Measurements from ENCODE around the gene GALNT18.
"Not testable (repeated sequence)": the region's sequence is repeated elsewhere in the genome, so short reads cannot be mapped to it uniquely, and the experiment has no call there.

Gene GALNT18

DNA sequence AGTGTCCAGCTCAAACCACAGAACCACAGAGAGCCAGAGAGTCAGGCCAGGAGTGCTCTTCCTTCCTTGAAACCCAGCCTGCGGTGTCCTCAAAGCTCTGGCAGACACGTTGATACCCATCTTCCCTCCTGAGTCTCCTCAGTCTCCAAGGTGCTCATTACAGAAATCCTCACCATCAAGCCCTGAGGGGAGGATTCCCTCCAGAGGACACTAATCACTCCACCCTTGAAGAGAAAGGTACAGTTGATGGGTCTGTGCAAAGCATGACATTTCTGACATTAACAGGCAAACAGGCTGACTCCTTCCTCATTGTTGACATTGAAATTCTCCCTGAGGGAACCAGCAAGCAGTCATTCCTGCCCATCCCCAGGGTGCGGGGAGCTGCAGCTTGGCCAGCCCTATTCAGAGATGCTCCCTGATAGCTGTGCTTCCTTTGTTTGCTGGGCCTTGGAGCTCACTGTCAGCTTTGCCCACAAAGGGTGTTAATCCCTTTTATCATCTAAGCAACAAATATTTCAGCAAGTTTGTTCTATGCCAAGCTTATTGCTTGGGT lies 167.1 kb downstream of the GALNT18 start:
- DNase-seq = no peak

DNA sequence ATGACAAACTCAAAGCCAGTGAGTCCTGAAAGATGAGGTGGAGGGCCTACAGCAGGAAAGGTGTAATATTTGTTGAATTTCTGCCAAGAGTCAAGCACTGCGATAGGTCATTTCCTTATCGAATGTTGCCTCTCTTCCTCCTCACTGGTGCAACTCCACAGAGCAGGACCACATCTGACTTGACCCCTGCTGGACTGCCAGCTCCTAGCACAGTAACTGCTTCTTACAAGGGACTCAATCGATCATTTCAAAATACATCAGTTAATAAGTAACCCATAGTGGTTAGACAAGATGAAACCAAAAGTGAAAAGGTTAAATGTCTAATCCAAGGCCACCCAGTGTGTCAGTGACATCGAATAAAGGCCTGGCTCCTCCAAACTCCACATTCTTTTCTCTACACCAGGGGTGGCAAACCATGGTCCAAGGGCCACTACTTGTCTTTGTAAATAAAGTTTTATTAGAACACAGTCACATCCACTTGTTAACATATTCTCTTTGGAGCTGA lies 170.3 kb downstream of the GALNT18 start:
- DNase-seq = no peak

DNA sequence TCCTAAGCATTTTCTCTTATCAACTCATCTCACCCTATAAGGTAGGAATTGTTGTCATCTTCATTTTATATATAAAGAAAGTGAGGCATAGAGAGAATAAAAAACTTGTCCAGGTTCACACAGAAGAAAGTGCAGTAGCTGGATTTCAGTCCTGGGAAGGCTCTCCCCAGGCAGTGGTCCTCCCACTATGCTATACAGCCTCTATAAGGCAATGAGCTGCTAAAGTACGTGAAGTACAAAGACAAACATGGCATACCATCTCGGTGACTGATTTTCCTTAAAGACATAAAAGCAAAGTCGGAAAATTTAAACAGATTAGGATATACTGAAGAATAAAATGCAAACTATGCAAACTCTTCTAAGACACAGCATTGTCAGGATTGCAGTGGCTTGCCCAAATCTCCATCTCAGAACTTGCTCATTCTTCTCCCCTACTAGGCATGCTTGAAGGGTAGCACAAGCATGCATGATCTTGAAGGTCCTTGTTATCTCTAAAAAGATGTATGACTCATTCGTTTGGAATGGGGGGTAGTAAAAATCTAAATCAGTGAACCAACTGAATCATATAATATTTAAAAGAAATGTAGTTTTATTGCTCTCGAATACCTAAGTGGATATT lies 171.0 kb downstream of the GALNT18 start:
- DNase-seq = no peak

DNA sequence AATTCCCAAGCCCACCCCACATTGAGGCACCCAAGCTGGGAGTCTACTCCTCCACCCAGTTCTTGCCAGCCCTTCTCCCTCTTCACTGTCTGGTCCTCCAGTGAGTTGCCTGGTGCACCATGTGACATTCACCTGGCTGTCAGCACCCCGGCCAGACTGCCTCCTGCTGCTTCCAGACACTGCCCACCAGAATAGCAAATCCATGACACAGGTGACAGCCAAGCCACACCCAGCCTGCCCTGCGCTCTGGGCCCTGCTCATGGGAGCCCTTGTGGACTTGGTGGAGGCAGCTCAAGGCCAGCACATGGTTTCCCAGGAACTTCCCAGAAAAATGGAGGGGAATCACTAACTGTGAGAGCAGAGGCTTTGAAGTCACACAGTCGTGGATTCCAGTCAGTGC lies 172.5 kb downstream of the GALNT18 start:
- no peak for DNase-seq

DNA sequence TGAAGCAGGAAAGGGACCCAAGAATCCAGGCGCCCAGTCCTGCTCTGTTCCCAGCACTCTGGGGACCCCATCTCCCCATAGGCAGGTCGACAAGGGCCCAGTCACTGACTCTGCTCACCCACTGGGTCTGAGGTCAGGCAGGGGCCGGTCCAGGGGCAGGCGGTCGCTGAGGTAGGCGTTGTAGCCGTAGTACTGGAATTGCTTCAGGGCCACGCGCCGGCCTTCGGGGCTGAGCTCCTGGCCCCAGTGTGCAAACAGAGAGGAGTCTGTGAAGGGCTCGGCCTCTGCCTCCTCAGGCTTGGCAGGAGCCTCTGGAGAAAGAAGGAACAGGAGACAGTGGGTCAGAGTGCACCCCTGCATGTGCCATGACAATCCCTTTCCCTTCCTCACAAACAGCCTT lies 173.2 kb downstream of the GALNT18 start:
- no peak for DNase-seq

DNA sequence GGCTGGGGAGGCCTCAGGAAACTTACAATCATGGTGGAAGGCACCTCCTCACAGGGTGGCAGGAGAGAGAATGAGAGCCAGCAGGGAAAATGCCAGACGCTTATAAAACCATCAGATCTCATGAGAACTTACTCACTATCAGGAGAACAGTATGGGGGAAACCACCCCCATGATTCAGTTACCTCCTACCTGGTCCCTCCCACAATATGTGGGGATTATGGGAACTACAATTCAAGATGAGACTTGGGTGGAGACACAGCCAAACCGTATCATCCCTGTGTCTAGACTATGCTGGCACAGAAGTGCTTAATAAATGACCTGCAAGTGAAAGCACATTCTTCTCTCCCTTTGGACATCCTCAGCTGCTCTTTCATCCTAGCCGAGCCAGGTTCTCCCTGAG lies 174.2 kb downstream of the GALNT18 start:
- DNase-seq = not testable (repeated sequence)

DNA sequence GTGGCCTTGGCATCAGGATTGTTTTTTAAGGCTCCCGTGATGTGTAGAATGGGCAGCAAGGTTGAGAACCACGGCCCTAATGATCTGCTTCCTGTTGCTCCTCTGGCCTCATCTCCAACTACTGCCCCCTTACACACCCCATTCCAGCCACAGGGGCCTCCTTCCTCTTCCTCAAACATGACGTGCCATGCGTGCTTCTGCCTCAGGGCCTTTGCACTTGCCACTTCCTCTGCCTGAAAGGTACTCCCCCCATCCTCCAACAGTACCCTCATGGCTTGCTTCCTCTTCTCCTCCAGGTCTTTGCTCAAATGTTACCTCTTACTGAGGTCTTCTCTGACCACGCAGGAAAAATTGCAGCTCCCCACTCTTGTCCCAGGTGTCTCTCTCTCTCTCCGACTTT lies 174.8 kb downstream of the GALNT18 start:
- no peak for DNase-seq

DNA sequence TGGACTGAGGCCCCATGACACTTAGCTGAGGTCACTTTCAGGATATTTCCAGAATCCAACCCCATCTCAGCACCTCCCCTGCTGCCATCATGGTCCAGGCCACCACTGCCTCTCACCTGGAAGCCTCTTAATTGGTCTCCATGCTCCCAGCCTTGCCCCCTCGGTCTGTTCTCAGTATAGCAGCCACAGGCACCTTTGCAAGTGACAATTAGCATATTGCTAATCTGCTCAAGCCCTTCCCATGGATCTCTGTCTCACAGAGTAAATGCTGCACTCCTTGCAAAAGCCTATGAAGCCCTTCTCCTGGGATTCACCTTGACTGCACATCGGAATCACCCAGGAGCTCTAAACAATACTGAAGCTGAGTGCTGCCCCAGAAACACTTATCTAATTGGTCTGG lies 175.2 kb downstream of the GALNT18 start:
- DNase-seq = no peak

DNA sequence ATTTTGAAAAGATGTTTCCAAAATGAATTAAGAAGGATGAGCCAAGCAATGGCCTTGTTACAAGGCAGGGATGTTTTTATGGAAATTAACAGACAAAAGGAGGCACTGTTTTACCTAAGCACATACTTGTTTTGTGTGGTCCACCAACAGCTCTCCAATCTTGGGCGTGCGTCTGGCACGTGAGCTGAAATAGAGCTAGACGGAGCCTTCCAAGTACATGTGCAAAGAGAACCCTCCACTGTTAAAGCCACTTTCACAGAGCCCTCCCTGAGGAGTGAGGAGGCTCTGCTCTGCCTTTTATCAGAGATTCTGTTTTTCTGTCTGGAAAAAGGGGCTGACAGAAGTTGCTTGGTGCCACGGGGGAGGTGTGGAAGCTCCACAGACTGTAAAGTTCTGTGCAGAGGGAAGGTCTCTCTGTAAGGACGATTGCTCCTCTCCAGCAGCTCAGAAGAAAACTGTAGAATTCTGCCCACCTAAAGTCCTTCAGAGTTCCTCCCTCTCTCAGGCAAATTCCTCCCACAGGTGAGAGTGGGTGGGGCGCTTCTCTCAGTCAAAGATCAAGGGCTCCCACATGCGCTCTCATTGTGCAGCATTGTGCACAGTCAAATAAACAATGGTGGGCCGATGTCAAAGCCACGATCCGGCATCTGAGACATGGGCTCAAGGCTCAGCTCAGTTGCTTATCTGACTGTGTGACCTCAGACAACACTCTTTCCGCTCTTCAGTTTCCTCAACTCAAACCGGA lies 176.2 kb downstream of the GALNT18 start:
- no peak for DNase-seq

DNA sequence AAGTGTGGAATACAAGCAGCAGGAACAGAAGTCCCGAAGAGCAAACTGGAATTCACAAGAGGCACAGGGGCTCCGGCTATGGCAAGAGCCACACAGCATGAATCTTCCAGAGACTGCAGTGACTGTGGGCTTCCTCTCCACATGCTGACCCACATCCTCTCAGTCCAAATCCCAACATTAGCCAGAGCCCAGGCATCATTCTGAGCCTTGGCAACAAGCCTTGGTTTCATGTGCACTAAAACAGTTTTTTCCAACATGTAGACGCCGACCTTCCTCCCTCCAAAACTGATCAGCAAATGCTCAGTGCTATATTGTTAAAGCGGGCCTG lies 177.0 kb downstream of the GALNT18 start:
- DNase-seq = no peak

DNA sequence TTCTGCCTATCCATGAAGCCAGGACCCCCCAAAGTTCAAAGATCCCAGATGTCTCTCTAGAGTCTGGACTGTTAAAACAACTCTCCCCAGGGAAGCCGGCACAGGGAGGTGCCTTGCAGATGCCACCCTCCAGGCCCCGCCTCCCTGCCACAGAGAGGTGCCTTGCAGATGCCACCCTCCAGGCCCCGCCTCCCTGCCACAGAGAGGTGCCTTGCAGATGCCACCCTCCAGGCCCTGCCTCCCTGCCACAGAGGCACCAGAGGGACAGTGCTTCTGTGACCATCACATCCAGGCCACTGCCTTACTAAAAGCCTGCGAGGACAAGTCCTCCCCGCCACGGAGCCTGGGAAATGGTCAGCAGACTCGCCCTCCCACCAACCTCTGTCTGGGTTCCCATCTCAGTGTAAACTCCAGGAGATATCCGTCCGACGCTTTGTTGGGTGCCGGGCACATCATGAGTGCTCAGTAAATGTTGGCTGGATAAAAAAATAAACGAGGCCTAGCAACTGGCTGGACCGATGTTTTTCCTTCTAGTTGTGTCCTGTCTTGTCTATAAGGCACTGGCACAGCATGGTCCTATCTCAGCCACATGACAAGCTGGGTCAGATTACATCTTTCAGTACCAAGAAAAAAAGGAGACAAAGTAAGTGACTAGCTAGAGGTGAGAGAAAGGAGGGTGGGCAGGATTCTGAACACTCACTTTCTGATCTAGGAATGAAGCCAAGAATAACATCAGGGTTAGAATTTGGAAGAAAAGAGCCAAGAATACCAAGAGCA lies 177.6 kb downstream of the GALNT18 start:
- DNase-seq = no peak

DNA sequence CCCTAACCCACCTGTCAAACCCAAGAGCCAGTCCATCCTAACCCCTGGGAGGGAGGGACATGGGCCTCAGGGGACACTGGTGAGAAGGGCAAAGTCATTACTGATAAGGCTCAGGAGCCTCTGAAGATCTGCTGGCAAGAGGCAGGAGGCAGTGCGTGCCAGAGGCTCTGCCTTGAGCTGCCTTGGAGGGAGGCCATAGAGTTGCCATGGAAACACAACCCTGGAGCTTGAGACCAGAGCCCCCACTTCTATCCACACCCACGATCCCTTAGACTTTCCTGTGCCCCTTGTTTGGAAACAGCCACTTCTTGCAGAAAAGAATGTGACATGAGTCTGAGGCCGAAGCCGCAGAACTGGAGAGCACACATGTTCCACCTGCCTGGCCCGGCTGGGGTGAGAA lies 179.0 kb downstream of the GALNT18 start:
- no peak for DNase-seq

DNA sequence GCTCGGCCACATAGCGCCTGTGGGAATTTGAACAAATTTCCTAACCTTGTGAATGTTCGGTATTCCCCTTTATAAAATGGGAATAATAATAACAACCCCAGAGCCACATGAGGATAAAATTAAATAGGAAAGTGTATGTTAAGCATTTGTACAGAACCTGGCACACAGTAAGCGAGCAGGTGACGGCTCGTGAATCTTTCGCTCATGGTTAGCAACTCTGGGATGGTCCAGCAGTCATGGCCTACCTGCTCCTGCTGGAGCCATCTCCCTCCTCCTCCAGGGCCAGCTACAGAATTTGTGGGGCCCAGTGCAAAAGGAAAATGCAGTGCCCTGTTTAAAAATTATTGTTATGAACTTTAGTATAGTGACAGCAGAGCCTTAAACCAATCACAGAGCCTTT lies 180.3 kb downstream of the GALNT18 start:
- no peak for DNase-seq

DNA sequence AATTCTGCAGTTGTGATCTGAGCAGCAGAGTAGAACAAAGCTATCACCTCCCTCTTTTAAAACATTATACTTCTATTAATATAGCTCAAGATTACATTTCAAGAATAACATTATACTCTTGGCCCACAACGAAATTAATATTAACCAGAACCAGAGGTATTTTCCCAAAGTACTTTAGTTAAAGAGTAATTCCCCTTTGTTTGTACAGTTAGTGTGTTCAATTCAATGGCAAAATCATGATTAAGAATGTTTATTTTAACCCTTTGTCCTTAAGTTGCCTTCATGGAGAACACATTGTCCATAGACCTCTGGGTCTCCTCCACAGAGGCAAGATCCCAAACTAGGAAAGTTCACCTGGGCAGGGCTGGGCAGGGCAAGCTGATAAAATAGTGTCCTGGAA lies 180.7 kb downstream of the GALNT18 start:
- no peak for DNase-seq

DNA sequence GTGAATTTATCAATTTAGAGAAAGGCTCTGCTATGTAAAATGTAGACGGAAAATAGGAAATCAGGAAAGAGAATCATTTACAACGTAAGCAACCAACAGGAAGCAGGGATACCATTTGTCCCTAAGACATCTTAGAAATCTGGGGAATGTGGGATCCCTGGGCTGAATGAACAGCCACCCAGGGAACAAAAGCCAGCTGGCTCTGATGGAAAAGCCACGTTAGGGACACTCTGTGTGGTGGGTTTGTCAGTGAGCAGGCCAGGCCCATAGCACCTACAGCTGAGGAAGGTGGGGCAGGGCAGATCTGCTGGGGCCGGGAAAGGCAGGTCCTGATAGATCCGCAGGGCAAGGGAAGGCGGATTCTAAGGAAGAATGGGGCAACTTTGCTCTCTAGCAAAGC lies 181.7 kb downstream of the GALNT18 start:
- no peak for DNase-seq

DNA sequence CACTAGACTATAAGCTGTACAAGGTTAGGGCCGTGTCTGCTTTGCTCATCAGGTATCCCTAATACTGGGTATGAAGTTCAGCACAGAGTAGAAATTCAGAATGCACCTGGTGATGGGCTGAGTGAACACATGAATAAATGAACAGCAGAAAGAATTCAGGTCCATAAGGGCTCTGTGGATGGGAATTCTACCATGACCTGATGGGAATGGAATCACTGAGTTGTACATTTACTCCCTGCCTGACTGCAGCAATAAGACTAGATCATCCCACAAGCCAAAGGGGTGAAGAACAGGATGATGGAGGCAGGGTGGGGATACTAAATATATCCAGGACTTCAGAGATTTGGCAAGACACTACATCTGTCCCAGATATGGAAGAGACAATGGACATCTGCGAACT lies 182.2 kb downstream of the GALNT18 start:
- no peak for DNase-seq

DNA sequence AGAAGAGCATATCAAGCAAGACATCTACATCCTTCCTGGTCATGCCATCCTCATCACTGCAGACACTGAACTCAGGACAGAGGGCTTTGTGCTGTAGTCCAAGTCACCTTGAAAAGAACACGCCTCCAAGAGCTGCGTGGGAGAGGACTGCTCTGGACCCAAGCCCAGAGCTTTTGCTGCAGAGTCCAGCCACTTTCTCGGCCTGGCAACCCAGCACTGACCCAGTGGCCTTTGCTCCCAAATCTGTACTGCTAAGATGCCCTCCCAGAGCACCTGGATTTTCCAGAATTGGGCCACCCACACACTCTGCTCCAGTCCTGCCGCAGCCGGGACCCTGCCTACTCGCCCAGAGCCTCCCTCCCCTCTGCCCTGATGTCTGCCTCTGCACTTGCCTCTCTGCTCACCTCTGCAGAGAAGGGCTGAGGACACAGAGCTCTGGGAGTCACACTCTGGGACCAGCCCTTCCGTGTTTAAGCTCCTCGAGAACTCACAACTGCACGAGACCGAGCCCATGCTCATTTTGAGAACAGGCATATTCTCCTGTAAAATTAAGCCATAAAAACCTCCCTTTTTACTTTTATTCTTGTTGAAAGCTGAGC lies 185.0 kb downstream of the GALNT18 start:
- no peak for DNase-seq

DNA sequence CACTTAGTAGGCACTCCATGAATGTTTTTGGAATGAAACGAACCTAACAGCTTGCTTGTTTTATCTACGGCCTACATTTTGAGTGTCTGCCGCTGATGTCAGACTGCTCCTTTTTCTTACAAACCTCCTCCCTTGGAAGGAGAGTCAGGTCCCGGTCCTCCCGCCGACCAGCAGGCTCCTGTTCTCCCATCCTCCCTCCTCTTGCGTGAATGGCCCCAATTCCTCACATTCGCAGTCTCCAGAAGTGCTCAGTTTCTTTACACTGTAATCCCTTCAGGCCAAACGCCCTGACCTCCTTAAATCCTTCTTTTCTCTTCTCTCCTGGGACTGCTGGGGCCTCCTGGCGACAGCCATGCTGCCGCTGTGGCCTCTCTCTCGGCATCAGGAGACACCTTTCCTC lies 186.2 kb downstream of the GALNT18 start:
- no peak for DNase-seq

DNA sequence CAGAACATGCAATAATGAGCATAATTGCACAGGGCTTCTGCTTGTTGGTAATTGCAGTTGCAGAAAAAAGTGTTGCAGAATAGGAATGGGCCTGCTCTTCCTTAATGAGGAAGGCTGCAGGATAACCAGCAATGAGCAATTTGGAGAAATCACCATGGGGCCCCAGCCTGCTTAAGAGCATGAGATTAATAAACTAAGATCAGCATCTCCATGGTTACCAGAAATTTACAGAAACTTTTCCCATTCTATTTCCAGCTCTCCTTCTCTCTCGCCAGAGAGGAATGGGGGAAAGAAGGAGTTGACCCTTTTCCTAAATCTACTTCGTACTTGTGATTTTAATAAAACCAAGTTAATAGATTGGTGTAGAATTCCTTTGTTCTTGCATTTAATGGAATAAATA lies 187.8 kb downstream of the GALNT18 start:
- DNase-seq = no peak

DNA sequence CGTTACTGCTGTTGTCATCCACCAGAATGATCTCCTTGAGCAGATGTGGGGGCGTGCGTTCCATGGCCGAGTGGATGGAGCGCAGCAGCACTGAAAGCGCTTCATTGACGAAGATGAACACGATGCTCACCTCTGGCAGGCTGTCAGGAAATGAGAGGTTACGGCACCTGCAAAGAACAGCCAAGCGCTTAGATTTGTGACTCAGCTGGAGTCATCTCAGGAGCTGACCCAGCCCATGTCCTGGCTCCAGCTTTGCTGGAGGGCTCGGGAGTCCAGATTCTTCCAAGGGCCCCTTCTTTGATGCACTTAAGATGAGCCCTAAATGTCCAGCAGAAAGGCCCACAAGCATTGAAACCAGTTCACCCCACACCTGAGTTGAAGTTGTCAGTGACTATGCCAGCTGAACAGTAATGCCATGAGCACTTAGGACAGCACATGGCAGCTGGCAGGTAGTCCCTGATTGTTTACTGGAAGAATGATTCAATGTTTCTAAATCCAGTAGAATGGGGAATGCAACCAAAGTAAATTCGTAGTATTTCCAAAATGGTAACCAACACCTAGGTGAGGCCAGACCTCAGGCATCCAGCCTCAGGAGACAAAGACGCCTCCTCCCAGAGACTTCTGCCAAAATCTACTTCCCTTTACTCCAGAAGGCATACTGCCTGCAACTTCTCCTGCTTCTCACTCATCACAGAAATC lies 189.0 kb downstream of the GALNT18 start:
- no peak for DNase-seq

DNA sequence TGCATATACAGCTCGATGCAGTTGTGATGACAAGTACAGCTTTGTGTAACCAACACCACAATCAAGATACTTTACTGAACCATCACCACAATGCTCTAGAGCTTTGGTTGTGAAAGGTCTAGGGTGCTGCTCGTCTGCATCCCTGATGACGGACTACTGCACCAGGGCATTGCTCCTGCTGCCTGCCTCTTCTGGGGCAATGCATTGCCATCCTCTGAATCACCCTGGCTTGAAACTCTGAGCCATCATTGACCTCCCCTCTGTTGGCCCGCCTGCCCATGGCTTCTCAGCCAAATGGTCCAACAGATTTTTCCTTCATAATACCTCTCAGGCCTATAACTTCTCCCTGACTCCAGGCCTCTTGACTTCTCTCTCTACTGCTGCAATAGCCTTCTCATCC lies 191.4 kb downstream of the GALNT18 start:
- DNase-seq = no peak

DNA sequence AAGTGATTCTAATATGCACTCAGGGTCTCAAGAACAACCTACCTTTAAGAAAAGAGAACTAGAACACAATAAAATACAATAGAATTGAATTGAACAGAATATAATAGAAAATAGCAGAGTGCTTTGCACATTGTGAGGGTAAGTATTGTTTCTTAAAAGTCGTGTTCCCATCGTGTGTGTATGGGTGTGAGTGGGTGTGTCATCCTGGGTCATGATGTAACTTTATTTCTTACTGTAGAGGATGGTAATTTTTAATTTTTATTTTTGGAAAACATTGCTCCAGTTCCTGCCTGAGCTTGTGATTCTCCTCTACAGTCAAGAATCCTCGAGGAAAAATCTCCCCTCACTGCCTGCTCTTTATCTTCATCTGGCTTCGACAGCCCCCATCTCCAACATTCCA lies 193.1 kb downstream of the GALNT18 start:
- DNase-seq = no peak

DNA sequence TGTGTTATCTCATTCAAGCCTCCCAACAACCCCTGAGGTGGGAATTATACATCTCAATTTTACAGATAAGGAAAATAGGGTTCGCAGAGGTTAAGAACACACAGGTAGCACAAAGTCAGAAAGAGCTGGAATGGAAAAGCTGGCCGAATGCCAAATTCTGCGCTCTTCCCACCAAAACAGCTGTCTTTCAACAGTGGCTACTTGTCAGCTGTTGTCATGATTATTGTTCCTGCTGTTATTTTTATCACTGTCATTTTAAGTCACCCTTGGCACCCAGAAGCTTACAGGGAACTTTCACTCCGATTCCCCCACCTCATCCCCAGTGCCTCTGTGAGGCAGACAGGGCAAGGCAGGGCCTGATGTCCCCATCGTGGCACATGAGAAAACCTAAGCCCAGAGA lies 194.3 kb downstream of the GALNT18 start:
- no peak for DNase-seq

All from stimulated activated CD4-positive, alpha-beta T cell treated with anti-CD3 and anti-CD28 coated beads, Interleukin-2, amount 100 ng/mL, for 48 hours (primary cell).